Thyroid gland (tissue), 4 donors: ENCODE data around the gene TBC1D16.

Source experiments
- POLR2A ChIP-seq, 2 donors: fragments of 450-650 bp; IDR thresholded peaks; one replicate each; pipeline ENCODE4 v1.6.1; 2017; ENCODE audit warnings: antibody characterized with exemption in 2 of 2, mild to moderate bottlenecking in 2 of 2, moderate library complexity in 1 of 2
- TF ChIP-seq, protein P1 (sequence below), 6 experiments: fragments of 200-600 bp in 3 of 6; fragments of 450-650 bp in 3 of 6; sonication (generic) in 3 of 6; IDR thresholded peaks; one replicate each; pipeline ENCODE4 v1.5.1; 2016 to 2019; ENCODE audit warnings: antibody characterized with exemption in 6 of 6, mild to moderate bottlenecking in 2 of 6, inconsistent platforms in 1 of 6, moderate library complexity in 1 of 6

DNA sequence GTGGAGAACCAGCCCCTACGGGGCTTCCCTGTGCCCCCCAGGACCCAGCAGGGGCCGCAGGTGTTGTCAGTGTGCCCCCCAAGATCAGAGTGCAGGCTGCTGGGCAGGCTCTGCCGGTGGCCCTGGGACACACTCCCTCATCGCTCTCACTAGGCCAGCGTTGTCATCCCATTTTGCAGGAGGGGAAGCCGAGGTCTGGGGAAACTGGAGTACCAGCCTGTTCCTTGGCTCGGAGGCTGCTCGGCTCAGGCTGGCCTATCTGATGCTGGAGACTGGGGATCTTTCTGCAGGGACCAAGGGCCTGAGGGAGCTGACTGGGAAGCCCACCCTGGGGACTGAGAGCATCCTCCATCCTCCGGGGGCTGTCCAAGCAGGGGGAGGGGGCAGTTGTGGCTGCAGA is 122.2 kb downstream of the TBC1D16 start:
- no peak for TF ChIP-seq POLR2A (IDR thresholded peaks at IDR 0.05)
- TF ChIP-seq, protein P1, sequence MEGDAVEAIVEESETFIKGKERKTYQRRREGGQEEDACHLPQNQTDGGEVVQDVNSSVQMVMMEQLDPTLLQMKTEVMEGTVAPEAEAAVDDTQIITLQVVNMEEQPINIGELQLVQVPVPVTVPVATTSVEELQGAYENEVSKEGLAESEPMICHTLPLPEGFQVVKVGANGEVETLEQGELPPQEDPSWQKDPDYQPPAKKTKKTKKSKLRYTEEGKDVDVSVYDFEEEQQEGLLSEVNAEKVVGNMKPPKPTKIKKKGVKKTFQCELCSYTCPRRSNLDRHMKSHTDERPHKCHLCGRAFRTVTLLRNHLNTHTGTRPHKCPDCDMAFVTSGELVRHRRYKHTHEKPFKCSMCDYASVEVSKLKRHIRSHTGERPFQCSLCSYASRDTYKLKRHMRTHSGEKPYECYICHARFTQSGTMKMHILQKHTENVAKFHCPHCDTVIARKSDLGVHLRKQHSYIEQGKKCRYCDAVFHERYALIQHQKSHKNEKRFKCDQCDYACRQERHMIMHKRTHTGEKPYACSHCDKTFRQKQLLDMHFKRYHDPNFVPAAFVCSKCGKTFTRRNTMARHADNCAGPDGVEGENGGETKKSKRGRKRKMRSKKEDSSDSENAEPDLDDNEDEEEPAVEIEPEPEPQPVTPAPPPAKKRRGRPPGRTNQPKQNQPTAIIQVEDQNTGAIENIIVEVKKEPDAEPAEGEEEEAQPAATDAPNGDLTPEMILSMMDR (IDR thresholded peaks at IDR 0.05), result no peak
